Suprapubic skin (tissue), 4 donors: Measurements from ENCODE around the gene TCF12. TPM values are rescaled to one million over a fixed set of nuclear protein-coding genes. Genes with fewer than 3 reads are reported as not detected.

Experiments used
- DNase-seq, 2 donors: peaks; one replicate each; pipeline ENCODE4 v3.0.0-alpha.2; 2019; ENCODE audit warnings: low spot score in 2 of 2
- H3K27ac ChIP-seq: fragments of 200-600 bp; sonication (generic); one replicate; pipeline ENCODE4 v1.5.1; 2019
- H3K27me3 ChIP-seq: fragments of 200-600 bp; sonication (generic); one replicate; pipeline ENCODE4 v1.5.1; 2019
- H3K36me3 ChIP-seq: fragments of 200-600 bp; sonication (generic); one replicate; pipeline ENCODE4 v1.5.1; 2019
- H3K4me1 ChIP-seq: fragments of 200-600 bp; sonication (generic); one replicate; pipeline ENCODE4 v1.5.1; 2019
- H3K4me3 ChIP-seq: fragments of 200-600 bp; sonication (generic); one replicate; pipeline ENCODE4 v1.5.1; 2019; ENCODE audit warnings: mild to moderate bottlenecking
- H3K9me3 ChIP-seq: fragments of 200-600 bp; sonication (generic); one replicate; pipeline ENCODE4 v1.5.1; 2019
- CTCF ChIP-seq, 2 donors: fragments of 200-600 bp in 1 of 2; fragments of 450-650 bp in 1 of 2; sonication (generic) in 1 of 2; IDR thresholded peaks; one replicate each; pipeline ENCODE4 v1.5.1; 2016 to 2019; ENCODE audit warnings: antibody characterized with exemption in 2 of 2, mild to moderate bottlenecking in 1 of 2, moderate library complexity in 1 of 2
- EP300 ChIP-seq: sonication (generic); formaldehyde crosslinking; IDR thresholded peaks from one replicate; pipeline ENCODE4 v1.6.1; 2017; ENCODE audit warnings: antibody characterized with exemption
- POLR2A ChIP-seq, 2 donors: fragments of 450-650 bp; IDR thresholded peaks; one replicate each; pipeline ENCODE4 v1.6.1; 2017; ENCODE audit warnings: antibody characterized with exemption in 2 of 2, mild to moderate bottlenecking in 2 of 2, moderate library complexity in 2 of 2
- POLR2AphosphoS5 ChIP-seq, 3 donors: sonication (generic); formaldehyde crosslinking; IDR thresholded peaks; one replicate each; pipeline ENCODE4 v1.6.1; 2017; ENCODE audit warnings: antibody characterized with exemption in 3 of 3
- WGBS: methylation state at CpG from one replicate; pipeline ENCODE4 v1.1.5; 2018; 5-methylcytosine and 5-hydroxymethylcytosine counted together
- total RNA-seq, 4 donors: library from RNA; depleted of rRNA; stranded (reverse); fragments of >200 nt; gene quantifications; one replicate each; pipeline ENCODE4 v1.1.0, GENCODE V29; 2016

TCF12 gene
- total RNA-seq, 4 donors from 2014 or later = 91.3 to 118 (median 105) TPM

GRCh38 chr15:57235873-57236272, 317.4 kb downstream of the TCF12 start:
- H3K27ac ChIP-seq = no peak overlapping the region
- 65% methylated on average over 4 of the region's 4 CpGs for WGBS
- no peak overlapping the region for H3K4me3 ChIP-seq
- no peak for DNase-seq
- H3K36me3 ChIP-seq = peaks cover 53% of the 10 kb centered on the region
- no peak for TF ChIP-seq POLR2A (IDR thresholded peaks at IDR 0.05)
- TF ChIP-seq POLR2AphosphoS5 (IDR thresholded peaks at IDR 0.05) = no peak
- TF ChIP-seq CTCF (IDR thresholded peaks at IDR 0.05) = no peak
- TF ChIP-seq EP300 = no peak
- H3K27me3 ChIP-seq = no peaks in the 10 kb centered on the region
- no peaks in the 10 kb centered on the region for H3K9me3 ChIP-seq
- H3K4me1 ChIP-seq = peaks cover 5% of the 10 kb centered on the region

GRCh38 chr15:57236561-57237300, 318.3 kb downstream of the TCF12 start:
- H3K27ac ChIP-seq = no peak overlapping the region
- no peak overlapping the region for H3K4me3 ChIP-seq
- 58% methylated on average over 3 of the region's 3 CpGs for WGBS
- peaks cover 5% of the 10 kb centered on the region for H3K4me1 ChIP-seq
- no peaks in the 10 kb centered on the region for H3K27me3 ChIP-seq
- peaks cover 56% of the 10 kb centered on the region for H3K36me3 ChIP-seq
- no peak for TF ChIP-seq POLR2AphosphoS5 (IDR thresholded peaks at IDR 0.05)
- TF ChIP-seq EP300 = no peak
- no peak for TF ChIP-seq CTCF (IDR thresholded peaks at IDR 0.05)
- no peak for TF ChIP-seq POLR2A (IDR thresholded peaks at IDR 0.05)
- no peaks in the 10 kb centered on the region for H3K9me3 ChIP-seq
- DNase-seq = no peak

- H3K9me3 ChIP-seq = no peaks in the 10 kb centered on the region
- DNase-seq = no peak
- TF ChIP-seq POLR2A (IDR thresholded peaks at IDR 0.05) (no peak), POLR2AphosphoS5 (IDR thresholded peaks at IDR 0.05) (no peak), EP300 (no peak), CTCF (IDR thresholded peaks at IDR 0.05) (no peak)
- H3K4me3 ChIP-seq = no peak overlapping the region
- peaks cover 52% of the 10 kb centered on the region for H3K36me3 ChIP-seq
- no peak overlapping the region for H3K27ac ChIP-seq
- peaks cover 5% of the 10 kb centered on the region for H3K4me1 ChIP-seq
- no peaks in the 10 kb centered on the region for H3K27me3 ChIP-seq
- 56% methylated on average over 2 of the region's 2 CpGs for WGBS
Observed at GRCh38 chr15:57237301-57237642, 318.8 kb downstream of the TCF12 start.

GRCh38 chr15:57237676-57238075, 319.2 kb downstream of the TCF12 start:
- TF ChIP-seq EP300 (no peak), POLR2AphosphoS5 (IDR thresholded peaks at IDR 0.05) (no peak), POLR2A (IDR thresholded peaks at IDR 0.05) (no peak), CTCF (IDR thresholded peaks at IDR 0.05) (no peak)
- WGBS = 92% methylated on average over 1 of the region's 1 CpG

GRCh38 chr15:57245130-57245529, 326.7 kb downstream of the TCF12 start:
- H3K4me1 ChIP-seq = no peaks in the 10 kb centered on the region
- TF ChIP-seq POLR2A (IDR thresholded peaks at IDR 0.05) (no peak), POLR2AphosphoS5 (IDR thresholded peaks at IDR 0.05) (no peak), EP300 (no peak), CTCF (IDR thresholded peaks at IDR 0.05) (no peak)
- DNase-seq = no peak
- H3K27ac ChIP-seq = no peak overlapping the region
- H3K9me3 ChIP-seq = no peaks in the 10 kb centered on the region
- 63% methylated on average over 2 of the region's 3 CpGs for WGBS
- H3K4me3 ChIP-seq = no peak overlapping the region
- no peaks in the 10 kb centered on the region for H3K27me3 ChIP-seq
- H3K36me3 ChIP-seq = peaks cover 49% of the 10 kb centered on the region

More at GRCh38 chr15:57237676-57238075, 319.2 kb downstream of the TCF12 start:
- no peaks in the 10 kb centered on the region for H3K9me3 ChIP-seq
- peaks cover 48% of the 10 kb centered on the region for H3K36me3 ChIP-seq
- H3K4me3 ChIP-seq = no peak overlapping the region
- no peaks in the 10 kb centered on the region for H3K27me3 ChIP-seq
- peaks cover 5% of the 10 kb centered on the region for H3K4me1 ChIP-seq
- no peak for DNase-seq
- H3K27ac ChIP-seq = no peak overlapping the region
